PC-3 (cell line): Measurements from ENCODE around the gene L1TD1. TPM values are rescaled to one million over a fixed set of nuclear protein-coding genes. Genes with fewer than 3 reads are reported as not detected.
A peak's percentile ranks its signal among the peaks of the same experiment; 100 is the strongest.

ENCODE experiments used
- ATAC-seq: fragments of 200-7000 bp; cut with Tn5 transposase; 2 replicates; pipeline ENCODE4 v1.9.1; 2020; ENCODE audit warnings: mild to moderate bottlenecking, moderate library complexity
- BruUV-seq: library from RNA; stranded (reverse); fragments of 400-500 nt; replicated peaks from 2 replicates; lab custom pipeline; 2021; lab: Mats Ljungman, UMichigan
- CTCF ChIA-PET: fragments of 300-600 bp; sonication (Branson Sonifier 250); formaldehyde crosslinking; loops from one replicate; lab custom pipeline; 2022; ENCODE audit warnings: antibody characterized with exemption; lab: Charles Lee
- POLR2A ChIA-PET: fragments of 300-600 bp; sonication (Branson Sonifier 250); formaldehyde crosslinking; loops from one replicate; lab custom pipeline; 2022; ENCODE audit warnings: antibody characterized with exemption; ENCODE audit not compliant: unreplicated experiment; lab: Charles Lee
- DNase-seq: peaks from one replicate; pipeline ENCODE4 v3.0.0-alpha.2; 2015
- H2AFZ ChIP-seq: fragments of 300-600 bp; sonication (generic); 2 replicates; pipeline ENCODE4 v1.6.0; 2016; ENCODE audit warnings: antibody characterized with exemption, low read length
- H3F3A ChIP-seq: fragments of 300-600 bp; sonication (generic); one replicate; pipeline ENCODE4 v1.6.0; 2017; ENCODE audit warnings: antibody characterized with exemption, low read length, control low read depth, mild to moderate bottlenecking; ENCODE audit not compliant: unreplicated experiment
- H3K27ac ChIP-seq: fragments of 300-600 bp; sonication (generic); 2 replicates; pipeline ENCODE4 v1.5.1; 2016; ENCODE audit warnings: mild to moderate bottlenecking, low read length
- H3K27me3 ChIP-seq: fragments of 300-600 bp; sonication (generic); 2 replicates; pipeline ENCODE4 v1.6.1; 2016; ENCODE audit warnings: low read length, mixed read lengths
- H3K36me3 ChIP-seq: fragments of 300-600 bp; sonication (generic); 2 replicates; pipeline ENCODE4 v1.6.1; 2016; ENCODE audit warnings: low read depth, mixed run types, low read length, mixed read lengths
- H3K4me1 ChIP-seq: fragments of 300-600 bp; sonication (generic); 2 replicates; pipeline ENCODE4 v1.5.1; 2016; ENCODE audit warnings: low read length; ENCODE audit not compliant: insufficient read depth
- H3K4me2 ChIP-seq: fragments of 300-600 bp; sonication (generic); 2 replicates; pipeline ENCODE4 v1.6.0; 2016; ENCODE audit warnings: low read length
- H3K4me3 ChIP-seq: fragments of 300-600 bp; sonication (generic); 2 replicates; pipeline ENCODE4 v1.5.1; 2016; ENCODE audit warnings: mild to moderate bottlenecking, low read length, mixed read lengths
- H3K79me2 ChIP-seq: fragments of 300-600 bp; sonication (generic); 2 replicates; pipeline ENCODE4 v1.6.1; 2017; ENCODE audit warnings: low read length, mixed read lengths
- H3K9ac ChIP-seq: fragments of 300-600 bp; sonication (generic); 2 replicates; pipeline ENCODE4 v1.6.0; 2016; ENCODE audit warnings: mild to moderate bottlenecking, low read length
- H3K9me2 ChIP-seq: fragments of 300-600 bp; sonication (generic); replicated peaks from 2 replicates; pipeline ENCODE4 v1.6.1; 2016; ENCODE audit warnings: mixed run types, low read length, mixed read lengths
- H3K9me3 ChIP-seq: fragments of 300-600 bp; sonication (generic); 2 replicates; pipeline ENCODE4 v1.6.1; 2016; ENCODE audit warnings: low read length, mixed read lengths
- H4K20me1 ChIP-seq: fragments of 300-600 bp; sonication (generic); 2 replicates; pipeline ENCODE4 v1.6.1; 2016; ENCODE audit warnings: low read length, mixed read lengths
- EZH2 ChIP-seq: fragments of 300-600 bp; sonication (generic); IDR thresholded peaks from one replicate; pipeline ENCODE4 v1.6.1; 2017; ENCODE audit warnings: antibody characterized with exemption, mild to moderate bottlenecking, low read length; ENCODE audit not compliant: unreplicated experiment
- EZH2phosphoT487 ChIP-seq: fragments of 300-600 bp; sonication (generic); IDR thresholded peaks from 2 replicates; pipeline ENCODE4 v1.6.1; 2018; ENCODE audit warnings: mild to moderate bottlenecking, antibody characterized with exemption, low read length, borderline replicate concordance
- intact Hi-C: fragments of 100-400 bp; cut with micrococcal nuclease; formaldehyde crosslinking; loops from 2 replicates; pipeline ENCODE4 v1.9.0; 2023
- total RNA-seq: library from RNA; depleted of rRNA; stranded (reverse); fragments of >200 nt; gene quantifications from 2 replicates; pipeline ENCODE4 v1.2.3, GENCODE V29; 2014
- TF ChIP-seq, protein P1 (sequence below): fragments of 300-600 bp; sonication (generic); conservative IDR thresholded peaks from 2 replicates; pipeline ENCODE4 v1.5.1; 2017; ENCODE audit warnings: antibody characterized with exemption, low read depth, mild to moderate bottlenecking, low read length

Gene L1TD1
- total RNA-seq, 1 experiment from 2014 or later, result not detected

GRCh38 chr1:62208970-62209369 lies 14.3 kb downstream of the L1TD1 start:
- H3K4me3 ChIP-seq, result no peak overlapping the region
- no TSS peak for BruUV-seq
- intact Hi-C loops, result no loop called here
- no peaks in the 10 kb centered on the region for H3K36me3 ChIP-seq
- no peaks in the 10 kb centered on the region for H3F3A ChIP-seq
- no peaks in the 10 kb centered on the region for H4K20me1 ChIP-seq
- TF ChIP-seq, protein P1, sequence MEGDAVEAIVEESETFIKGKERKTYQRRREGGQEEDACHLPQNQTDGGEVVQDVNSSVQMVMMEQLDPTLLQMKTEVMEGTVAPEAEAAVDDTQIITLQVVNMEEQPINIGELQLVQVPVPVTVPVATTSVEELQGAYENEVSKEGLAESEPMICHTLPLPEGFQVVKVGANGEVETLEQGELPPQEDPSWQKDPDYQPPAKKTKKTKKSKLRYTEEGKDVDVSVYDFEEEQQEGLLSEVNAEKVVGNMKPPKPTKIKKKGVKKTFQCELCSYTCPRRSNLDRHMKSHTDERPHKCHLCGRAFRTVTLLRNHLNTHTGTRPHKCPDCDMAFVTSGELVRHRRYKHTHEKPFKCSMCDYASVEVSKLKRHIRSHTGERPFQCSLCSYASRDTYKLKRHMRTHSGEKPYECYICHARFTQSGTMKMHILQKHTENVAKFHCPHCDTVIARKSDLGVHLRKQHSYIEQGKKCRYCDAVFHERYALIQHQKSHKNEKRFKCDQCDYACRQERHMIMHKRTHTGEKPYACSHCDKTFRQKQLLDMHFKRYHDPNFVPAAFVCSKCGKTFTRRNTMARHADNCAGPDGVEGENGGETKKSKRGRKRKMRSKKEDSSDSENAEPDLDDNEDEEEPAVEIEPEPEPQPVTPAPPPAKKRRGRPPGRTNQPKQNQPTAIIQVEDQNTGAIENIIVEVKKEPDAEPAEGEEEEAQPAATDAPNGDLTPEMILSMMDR, result no peak
- TF ChIP-seq EZH2phosphoT487 (no peak), EZH2 (no peak)
- no peak overlapping the region for H3K27ac ChIP-seq
- H3K27me3 ChIP-seq, result no peaks in the 10 kb centered on the region
- H3K9me3 ChIP-seq, result peaks cover 9% of the 10 kb centered on the region; the same call in 1 of the 2 replicates
- H2AFZ ChIP-seq, result no peak overlapping the region
- no peak overlapping the region for H3K4me2 ChIP-seq
- no peak overlapping the region for H3K9ac ChIP-seq
- ATAC-seq (no peak), DNase-seq (no peak)
- no peaks in the 10 kb centered on the region for H3K79me2 ChIP-seq
- CTCF ChIA-PET, result no interaction called here
- peaks cover 10% of the 10 kb centered on the region for H3K4me1 ChIP-seq
- POLR2A ChIA-PET, result no interaction called here
- H3K9me2 ChIP-seq, result no peaks in the 10 kb centered on the region

GRCh38 chr1:62209931-62210595 lies 15.4 kb downstream of the L1TD1 start:
- POLR2A ChIA-PET, result no interaction called here
- no peaks in the 10 kb centered on the region for H4K20me1 ChIP-seq
- H3K9me3 ChIP-seq, result peaks cover 9% of the 10 kb centered on the region; the same call in 1 of the 2 replicates
- no peaks in the 10 kb centered on the region for H3K27me3 ChIP-seq
- intact Hi-C loops, result loop anchor here (1.0 kb wide), 1 partner anchor 197 kb away; no protein-coding TSS in a partner anchor
- no TSS peak for BruUV-seq
- H3K36me3 ChIP-seq, result no peaks in the 10 kb centered on the region
- no peaks in the 10 kb centered on the region for H3F3A ChIP-seq
- H3K4me3 ChIP-seq, result no peak overlapping the region
- H3K4me2 ChIP-seq, result 0 out of 2 replicates have a peak overlapping the region, but pooled peaks have one; percentile 14
- ATAC-seq, result peak; percentile 79
- H3K9me2 ChIP-seq, result no peaks in the 10 kb centered on the region
- DNase-seq, result peak; percentile 75
- no peak for TF ChIP-seq EZH2phosphoT487
- TF ChIP-seq, protein P1, result peak; percentile 58
- H3K9ac ChIP-seq, result no peak overlapping the region
- no peak overlapping the region for H2AFZ ChIP-seq
- H3K27ac ChIP-seq, result no peak overlapping the region
- no peaks in the 10 kb centered on the region for H3K79me2 ChIP-seq
- CTCF ChIA-PET, result no interaction called here
- peaks cover 10% of the 10 kb centered on the region for H3K4me1 ChIP-seq

- no peaks in the 10 kb centered on the region for H3F3A ChIP-seq
- DNase-seq (no peak), ATAC-seq (no peak)
- H3K4me2 ChIP-seq, result no peak overlapping the region
- no TSS peak for BruUV-seq
- POLR2A ChIA-PET, result no interaction called here
- no peaks in the 10 kb centered on the region for H3K9me2 ChIP-seq
- peaks cover 10% of the 10 kb centered on the region for H3K4me1 ChIP-seq
- CTCF ChIA-PET, result no interaction called here
- H3K9me3 ChIP-seq, result peaks cover 9% of the 10 kb centered on the region; the same call in 1 of the 2 replicates
- H3K27me3 ChIP-seq, result no peaks in the 10 kb centered on the region
- H2AFZ ChIP-seq, result no peak overlapping the region
- no peak overlapping the region for H3K9ac ChIP-seq
- H3K36me3 ChIP-seq, result no peaks in the 10 kb centered on the region
- no peaks in the 10 kb centered on the region for H3K79me2 ChIP-seq
- H3K4me3 ChIP-seq, result no peak overlapping the region
- intact Hi-C loops, result loop anchor here (1.0 kb wide), 1 partner anchor 196 kb away; no protein-coding TSS in a partner anchor
- H4K20me1 ChIP-seq, result no peaks in the 10 kb centered on the region
- H3K27ac ChIP-seq, result no peak overlapping the region
- no peak for TF ChIP-seq EZH2phosphoT487
- TF ChIP-seq EZH2, result no peak
- TF ChIP-seq, protein P1, result no peak
Measured at GRCh38 chr1:62210960-62211359, 16.3 kb downstream of the L1TD1 start.
